Measurements from ENCODE around the gene SLBP. TPM values are rescaled to one million over a fixed set of nuclear protein-coding genes. Genes with fewer than 3 reads are reported as not detected.

The SLBP gene
- total and polyA plus RNA-seq, 2 of the 8 experiments (the other 6 are each of a cell fraction or from before 2014, with no cell fraction given): 44.1 to 49.0 TPM

- Histone ChIP-seq H3K56ac (replicated peaks; ENCODE audit: insufficient read length, low read depth, low read length) (no peak overlapping the region), H3K14ac (ENCODE audit: insufficient read length) (no peak overlapping the region), H3K23me2 (ENCODE audit: low read depth, low read length) (peaks cover 14% of the 10 kb centered on the region; the same call in 1 of the 2 replicates), H3K23ac (ENCODE audit: insufficient read length) (no peak overlapping the region), H3K27ac (ENCODE audit: low read depth, low read length) (no peak overlapping the region), H4K5ac (ENCODE audit: insufficient read length, low read depth, low read length) (no peak overlapping the region), H3K4ac (replicated peaks; ENCODE audit: insufficient read length, low read depth, low read length) (no peak overlapping the region), H3K4me1 (replicated peaks in 1 of 4; ENCODE audit: control insufficient read depth in 3 of 4, insufficient read depth in 4 of 4, low read length in 3 of 4) (peaks cover 0 to 19% (median 9%) of the 10 kb centered on the region in 4 experiments; a peak in 6 of 7 replicates), H3K9me3 (ENCODE audit: insufficient read depth in 2 of 2, low read depth in 1 of 2, low read length in 1 of 2) (no peaks in the 10 kb centered on the region), H2BK120ac (replicated peaks; ENCODE audit: low read depth, low read length) (no peak overlapping the region), H2AK5ac (ENCODE audit: low read depth, low read length) (no peak overlapping the region), H3K4me2 (ENCODE audit: insufficient read depth in 1 of 2, low read depth in 2 of 2, low read length in 2 of 2) (no peak overlapping the region; a peak in 1 of 4 replicates), H3K4me3 (ENCODE audit: extremely low read depth in 1 of 4, insufficient read depth in 2 of 4, low read depth in 3 of 4, low read length in 4 of 4) (no peak overlapping the region), H3K27me3 (replicated peaks in 1 of 4; ENCODE audit: control insufficient read depth in 3 of 4, extremely low read depth in 1 of 4, insufficient read depth in 3 of 4, low read length in 3 of 4) (no peaks in the 10 kb centered on the region), H2BK15ac (ENCODE audit: low read length) (no peak overlapping the region), H4K8ac (ENCODE audit: extremely low read depth, insufficient read depth, low read length) (no peak overlapping the region), H4K91ac (replicated peaks; ENCODE audit: insufficient read length, low read length) (no peak overlapping the region), H4K20me1 (replicated peaks in 1 of 2; ENCODE audit: control insufficient read depth in 1 of 2, insufficient read depth in 2 of 2, low read length in 2 of 2) (peaks cover 3 to 26% of the 10 kb centered on the region in 2 experiments), H3K18ac (ENCODE audit: extremely low read depth, low read length) (no peak overlapping the region), H3K79me1 (ENCODE audit: low read depth, low read length) (peaks cover 19% of the 10 kb centered on the region), H3K79me2 (ENCODE audit: control insufficient read depth in 1 of 2, insufficient read depth in 2 of 2, low read length in 2 of 2) (peaks cover 6 to 25% of the 10 kb centered on the region in 2 experiments), H3K36me3 (ENCODE audit: control insufficient read depth in 2 of 4, insufficient read depth in 4 of 4, low read length in 3 of 4) (peaks cover 3 to 10% (median 5%) of the 10 kb centered on the region in 4 experiments; a peak in 7 of 8 replicates), H2AFZ (ENCODE audit: low read length) (no peak overlapping the region), H2BK5ac (ENCODE audit: low read depth, low read length) (no peak overlapping the region), H2BK20ac (ENCODE audit: low read length) (no peak overlapping the region), H2BK12ac (ENCODE audit: low read depth, low read length) (no peak overlapping the region), H3K9ac (replicated peaks in 1 of 4; ENCODE audit: extremely low read depth in 1 of 4, low read depth in 3 of 4, low read length in 3 of 4) (no peak overlapping the region)
- ChIA-PET CTCF (ENCODE audit: partially characterized antibody) (interaction anchor here (0.6 to 3.0 kb wide), 4 partner anchors 12 to 55 kb away, joined by 3 to 13 read pairs (median 8); no protein-coding TSS in a partner anchor), POLR2A (ENCODE audit: partially characterized antibody) (interaction anchor here (0.8 to 7.9 kb wide), 4 partner anchors 7 to 26 kb away, joined by 3 to 100 read pairs (median 3); partner anchors contain the start of genes TACC3 and TMEM129)
- DNase-seq (ENCODE audit: low read depth in 1 of 2, low spot score in 2 of 2) (no peak), FAIRE-seq (no peak)
- 87% methylated on average over 16 of the region's 16 CpGs; no CpG with 5 or more reads in 1 of the 2 experiments for WGBS, 2 experiments (ENCODE audit: extremely low coverage in 1 of 2, insufficient coverage in 1 of 2, insufficient read length in 1 of 2, insufficient replicate concordance in 2 of 2, low coverage in 1 of 2, low lambda C conversion rate in 2 of 2, missing lambda C conversion rate in 1 of 2)
- TF ChIP-seq BCL11A (IDR thresholded peaks at IDR 0.05; ENCODE audit: low read depth in 2 of 2, low read length in 2 of 2): no peak
- TF ChIP-seq POLR2A (IDR thresholded peaks at IDR 0.05; ENCODE audit: control extremely low read depth in 1 of 2, low read depth in 2 of 2, low read length in 2 of 2): peak in 1 of 2 experiments; percentile 45; a peak in 1 of 3 replicates
These were observed 3.1 kb upstream of the SLBP start for GRCh38 chr4:1715002-1715758.

Measured in H1 (cell line).